GM19455 (cell line): ENCODE results near the gene PTPRT.
"Not testable (repeated sequence)": the region's sequence is repeated elsewhere in the genome, so short reads cannot be mapped to it uniquely, and the experiment has no call there.

Experiments used
- ATAC-seq: cut with Tn5 transposase; IDR thresholded peaks from one replicate; pipeline ENCODE4 v1.9.1; 2021; ENCODE audit not compliant: unreplicated experiment

Gene PTPRT

GRCh38 chr20:43187476-43188233 is 2.1 kb downstream of the PTPRT start:
- ATAC-seq = no peak

- ATAC-seq = no peak
These were observed 3.4 kb downstream of the PTPRT start for GRCh38 chr20:43186312-43186711.

GRCh38 chr20:43185901-43186300 is 3.8 kb downstream of the PTPRT start:
- no peak for ATAC-seq

GRCh38 chr20:43183536-43184070 is 6.1 kb downstream of the PTPRT start:
- no peak for ATAC-seq

- ATAC-seq = no peak
These were observed 11.6 kb downstream of the PTPRT start for GRCh38 chr20:43178080-43178479.

GRCh38 chr20:43176726-43177125 is 13.0 kb downstream of the PTPRT start:
- ATAC-seq = no peak

- no peak for ATAC-seq
These were observed 17.8 kb downstream of the PTPRT start for GRCh38 chr20:43171930-43172329.

GRCh38 chr20:43170771-43171170 is 18.9 kb downstream of the PTPRT start:
- ATAC-seq = no peak

- ATAC-seq = no peak
These were observed 22.1 kb downstream of the PTPRT start for GRCh38 chr20:43167615-43168014.

GRCh38 chr20:43167021-43167420 is 22.7 kb downstream of the PTPRT start:
- no peak for ATAC-seq

- ATAC-seq = no peak
These were observed 24.1 kb downstream of the PTPRT start for GRCh38 chr20:43165611-43166010.

- not testable (repeated sequence) for ATAC-seq
These were observed 25.0 kb downstream of the PTPRT start for GRCh38 chr20:43164736-43165135.

- ATAC-seq = no peak
These were observed 28.0 kb downstream of the PTPRT start for GRCh38 chr20:43161716-43162115.

GRCh38 chr20:43160941-43161340 is 28.8 kb downstream of the PTPRT start:
- ATAC-seq = no peak

GRCh38 chr20:43159994-43160393 is 29.7 kb downstream of the PTPRT start:
- no peak for ATAC-seq

- ATAC-seq = no peak
These were observed 34.2 kb downstream of the PTPRT start for GRCh38 chr20:43155366-43156100.

GRCh38 chr20:43151901-43152300 is 37.8 kb downstream of the PTPRT start:
- no peak for ATAC-seq

GRCh38 chr20:43151256-43151655 is 38.5 kb downstream of the PTPRT start:
- ATAC-seq = no peak

GRCh38 chr20:43140726-43141125 is 49.0 kb downstream of the PTPRT start:
- no peak for ATAC-seq

GRCh38 chr20:43138061-43138770 is 51.5 kb downstream of the PTPRT start:
- no peak for ATAC-seq

GRCh38 chr20:43137160-43137559 is 52.5 kb downstream of the PTPRT start:
- no peak for ATAC-seq

- no peak for ATAC-seq
These were observed 65.5 kb downstream of the PTPRT start for GRCh38 chr20:43124241-43124640.
